Gastrocnemius medialis (tissue), 4 donors: ENCODE results near the gene POC1A. TPM values are rescaled to one million over a fixed set of nuclear protein-coding genes. Genes with fewer than 3 reads are reported as not detected.

Source experiments
- ATAC-seq, 2 donors: fragments of 150-250 bp; one replicate each; pipeline ENCODE4 v1.9.1; 2016
- DNase-seq, 2 donors: peaks; one replicate each; pipeline ENCODE4 v3.0.0-alpha.2; 2019
- H3K27ac ChIP-seq, 4 donors: fragments of 200-600 bp; sonication (generic); 1 replicate in 1 of 4; 2 replicates in 3 of 4; pipeline ENCODE4 v1.5.1; 2016 to 2018; ENCODE audit warnings: mild to moderate bottlenecking in 2 of 4, moderate library complexity in 1 of 4
- H3K27me3 ChIP-seq, 3 donors: fragments of 200-600 bp; sonication (generic) in 2 of 3; 1 replicate in 1 of 3; 2 replicates in 2 of 3; pipeline versions ENCODE4 v1.5.1 to v1.6.0; 2016 to 2019; ENCODE audit warnings: mild to moderate bottlenecking in 1 of 3, moderate library complexity in 1 of 3
- H3K36me3 ChIP-seq, 2 donors: fragments of 200-600 bp; sonication (generic) in 1 of 2; one replicate each; pipeline ENCODE4 v1.5.1; 2017 to 2018
- H3K4me1 ChIP-seq, 2 donors: fragments of 200-600 bp; sonication (generic) in 1 of 2; one replicate each; pipeline ENCODE4 v1.5.1; 2016 to 2017; ENCODE audit warnings: mild to moderate bottlenecking in 2 of 2
- H3K4me3 ChIP-seq, 4 donors: fragments of 200-600 bp; sonication (generic) in 3 of 4; 1 replicate in 1 of 4; 2 replicates in 3 of 4; pipeline ENCODE4 v1.5.1; 2016 to 2019; ENCODE audit warnings: mild to moderate bottlenecking in 2 of 4
- H3K9me3 ChIP-seq, 3 donors: fragments of 200-600 bp; sonication (generic) in 2 of 3; 1 replicate in 1 of 3; 2 replicates in 2 of 3; pipeline ENCODE4 v1.5.1; 2016 to 2019
- POLR2A ChIP-seq, 2 donors: fragments of 450-650 bp; IDR thresholded peaks; one replicate each; pipeline ENCODE4 v1.6.1; 2017; ENCODE audit warnings: antibody characterized with exemption in 2 of 2, mild to moderate bottlenecking in 2 of 2, moderate library complexity in 2 of 2
- in situ Hi-C, 4 donors: fragments of 200-750 bp; cut with MboI; loops; one replicate each; pipeline versions ENCODE4 v1.15.0 to v1.8.0; 2017; ENCODE audit warnings: low sequenced_read_pairs in 4 of 4
- intact Hi-C: fragments of 100-400 bp; cut with DNase I; formaldehyde crosslinking; loops from one replicate; pipeline ENCODE4 v1.15.1; 2023; ENCODE audit warnings: low total_unique reads
- total RNA-seq, 4 donors: library from RNA; depleted of rRNA; stranded (reverse); fragments of >200 nt; gene quantifications; one replicate each; pipeline versions ENCODE4 v1.1.0 to v1.2.3, GENCODE V29; 2016
- TF ChIP-seq, protein P1 (sequence below), 5 experiments: fragments of 450-650 bp in 3 of 5; fragments of 200-600 bp in 2 of 5; sonication (generic) in 2 of 5; IDR thresholded peaks in 4 of 5; conservative IDR thresholded peaks in 1 of 5; 1 replicate in 4 of 5; 2 replicates in 1 of 5; pipeline ENCODE4 v1.5.1; 2016 to 2019; ENCODE audit warnings: antibody characterized with exemption in 5 of 5, mild to moderate bottlenecking in 3 of 5, moderate library complexity in 3 of 5

Gene POC1A
- total RNA-seq, 4 donors from 2014 or later, result 0.51 to 3.2 (median 0.81) TPM

DNA sequence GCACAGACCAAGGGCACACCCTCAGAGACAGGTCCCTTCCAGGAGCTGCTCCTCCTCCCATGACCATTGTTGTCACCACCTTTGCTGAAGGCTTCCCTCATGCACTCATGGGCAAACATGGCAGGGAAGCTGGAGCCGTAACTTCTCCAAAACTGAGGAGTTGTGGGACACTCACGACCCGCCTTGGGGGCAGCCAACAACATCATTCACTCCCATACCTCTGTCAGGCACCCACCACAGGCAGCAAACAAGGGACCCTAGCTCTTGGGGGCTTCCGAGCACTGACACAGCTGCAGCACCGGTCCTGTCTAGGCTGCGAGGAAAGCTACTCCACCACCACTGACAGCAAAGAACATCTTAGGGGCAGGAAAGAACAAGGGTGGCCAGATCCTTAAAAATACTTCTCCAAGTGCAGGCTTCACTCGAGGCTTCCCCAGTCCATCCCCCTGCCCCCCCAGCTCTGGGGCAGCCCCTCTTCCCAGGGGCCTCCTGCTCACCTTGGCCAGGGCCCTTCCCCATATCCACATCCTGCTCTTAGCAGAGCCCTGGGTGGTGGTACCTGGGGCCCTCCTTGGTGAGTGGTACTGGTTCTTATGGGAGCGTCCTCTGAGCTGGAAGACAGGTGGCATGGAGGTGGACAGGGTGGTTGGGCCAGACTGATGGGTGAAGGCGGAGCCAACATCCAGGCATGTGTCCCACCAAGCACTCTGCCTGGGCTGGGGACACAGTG lies 69.8 kb downstream of the POC1A start:
- H3K36me3 ChIP-seq, result no peaks in the 10 kb centered on the region

GRCh38 chr3:52083556-52084087 lies 70.6 kb downstream of the POC1A start:
- DNase-seq (no peak), ATAC-seq (no peak)
- intact Hi-C loops, result no loop called here
- TF ChIP-seq, protein P1, sequence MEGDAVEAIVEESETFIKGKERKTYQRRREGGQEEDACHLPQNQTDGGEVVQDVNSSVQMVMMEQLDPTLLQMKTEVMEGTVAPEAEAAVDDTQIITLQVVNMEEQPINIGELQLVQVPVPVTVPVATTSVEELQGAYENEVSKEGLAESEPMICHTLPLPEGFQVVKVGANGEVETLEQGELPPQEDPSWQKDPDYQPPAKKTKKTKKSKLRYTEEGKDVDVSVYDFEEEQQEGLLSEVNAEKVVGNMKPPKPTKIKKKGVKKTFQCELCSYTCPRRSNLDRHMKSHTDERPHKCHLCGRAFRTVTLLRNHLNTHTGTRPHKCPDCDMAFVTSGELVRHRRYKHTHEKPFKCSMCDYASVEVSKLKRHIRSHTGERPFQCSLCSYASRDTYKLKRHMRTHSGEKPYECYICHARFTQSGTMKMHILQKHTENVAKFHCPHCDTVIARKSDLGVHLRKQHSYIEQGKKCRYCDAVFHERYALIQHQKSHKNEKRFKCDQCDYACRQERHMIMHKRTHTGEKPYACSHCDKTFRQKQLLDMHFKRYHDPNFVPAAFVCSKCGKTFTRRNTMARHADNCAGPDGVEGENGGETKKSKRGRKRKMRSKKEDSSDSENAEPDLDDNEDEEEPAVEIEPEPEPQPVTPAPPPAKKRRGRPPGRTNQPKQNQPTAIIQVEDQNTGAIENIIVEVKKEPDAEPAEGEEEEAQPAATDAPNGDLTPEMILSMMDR (IDR thresholded peaks at IDR 0.05 in 4 of 5, conservative IDR thresholded peaks at IDR 0.05 in 1 of 5), result no peak
- TF ChIP-seq POLR2A (IDR thresholded peaks at IDR 0.05), result no peak
- no peaks in the 10 kb centered on the region for H3K9me3 ChIP-seq
- H3K4me1 ChIP-seq, result peaks cover 4 to 5% of the 10 kb centered on the region in 2 donors
- H3K27me3 ChIP-seq, result no peaks in the 10 kb centered on the region
- in situ Hi-C loops, result no loop called here
- H3K4me3 ChIP-seq, result no peak overlapping the region
- H3K27ac ChIP-seq, result no peak overlapping the region
- no peaks in the 10 kb centered on the region for H3K36me3 ChIP-seq

More for the DNA sequence above, 69.8 kb downstream of the POC1A start:
- H3K4me3 ChIP-seq, result no peak overlapping the region
- in situ Hi-C loops, result no loop called here
- H3K9me3 ChIP-seq, result no peaks in the 10 kb centered on the region
- no peak overlapping the region for H3K27ac ChIP-seq
- DNase-seq (no peak), ATAC-seq (no peak)
- peaks cover 5 to 9% of the 10 kb centered on the region in 2 donors for H3K4me1 ChIP-seq
- TF ChIP-seq, protein P1 (IDR thresholded peaks at IDR 0.05 in 4 of 5, conservative IDR thresholded peaks at IDR 0.05 in 1 of 5), result no peak
- TF ChIP-seq POLR2A (IDR thresholded peaks at IDR 0.05), result no peak
- intact Hi-C loops, result no loop called here
- H3K27me3 ChIP-seq, result no peaks in the 10 kb centered on the region

GRCh38 chr3:52082951-52083350 lies 71.3 kb downstream of the POC1A start:
- peaks cover 0 to 5% of the 10 kb centered on the region in 2 donors for H3K4me1 ChIP-seq
- in situ Hi-C loops, result no loop called here
- DNase-seq (no peak), ATAC-seq (no peak)
- H3K27ac ChIP-seq, result no peak overlapping the region
- no peaks in the 10 kb centered on the region for H3K27me3 ChIP-seq
- no peaks in the 10 kb centered on the region for H3K36me3 ChIP-seq
- intact Hi-C loops, result no loop called here
- H3K4me3 ChIP-seq, result no peak overlapping the region
- no peak for TF ChIP-seq POLR2A (IDR thresholded peaks at IDR 0.05)
- TF ChIP-seq, protein P1 (IDR thresholded peaks at IDR 0.05 in 4 of 5, conservative IDR thresholded peaks at IDR 0.05 in 1 of 5), result no peak
- H3K9me3 ChIP-seq, result no peaks in the 10 kb centered on the region

DNA sequence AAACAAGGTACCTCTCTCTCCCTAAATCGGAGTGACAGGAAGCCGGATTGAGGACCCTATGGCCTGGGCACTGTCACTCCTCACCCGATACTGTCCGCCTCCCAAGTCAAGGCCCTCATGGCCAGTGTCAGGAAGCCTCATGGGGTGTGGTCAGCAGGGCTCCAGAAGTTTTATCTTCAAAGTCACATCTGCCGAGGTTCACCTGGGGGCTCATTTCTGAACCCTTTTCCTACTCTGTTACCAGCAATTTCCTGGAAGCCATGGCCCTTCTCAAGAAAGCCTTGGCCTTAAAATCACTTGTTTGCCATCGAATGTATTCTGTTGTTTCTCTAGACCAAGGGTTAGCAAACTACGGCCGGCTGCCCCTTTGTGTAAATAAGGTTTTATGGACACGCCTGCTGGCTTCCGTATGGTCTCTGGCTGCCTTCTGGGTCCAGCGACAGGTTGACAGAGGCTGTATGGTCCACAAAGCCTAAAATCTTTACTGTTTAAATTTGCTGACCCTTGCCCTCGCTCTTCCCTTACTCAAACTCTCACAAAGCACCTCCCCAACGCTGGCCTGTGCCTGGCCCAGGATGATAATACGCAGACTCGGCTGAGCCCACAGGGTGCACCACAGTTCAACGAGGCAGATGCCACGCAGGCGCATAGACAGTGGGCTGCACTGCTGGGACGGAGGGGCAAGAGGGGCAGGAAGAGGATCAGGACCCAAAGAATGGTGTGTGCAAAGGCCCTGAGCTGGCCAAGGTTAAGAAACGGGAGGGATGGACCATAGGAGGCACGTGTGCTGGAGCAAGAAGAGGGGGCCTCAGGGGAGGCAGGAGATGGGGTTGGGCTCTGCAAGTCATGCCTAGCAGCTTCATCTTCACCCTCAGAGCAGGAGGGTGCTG lies 73.1 kb downstream of the POC1A start:
- TF ChIP-seq, protein P1 (IDR thresholded peaks at IDR 0.05 in 4 of 5, conservative IDR thresholded peaks at IDR 0.05 in 1 of 5), result no peak
- TF ChIP-seq POLR2A (IDR thresholded peaks at IDR 0.05), result no peak
- DNase-seq (no peak), ATAC-seq (no peak)
- Histone ChIP-seq H3K36me3 (no peaks in the 10 kb centered on the region), H3K27ac (no peak overlapping the region), H3K4me3 (no peak overlapping the region), H3K9me3 (no peaks in the 10 kb centered on the region), H3K27me3 (no peaks in the 10 kb centered on the region), H3K4me1 (no peaks in the 10 kb centered on the region)
- intact Hi-C loops, result no loop called here
- in situ Hi-C loops, result no loop called here
